Measurements from ENCODE around the gene SASH1.

GRCh38 chr6:148307405-148307804 is 35.2 kb upstream of the SASH1 start:
- no peak for TF ChIP-seq CTCF (IDR thresholded peaks at IDR 0.05; ENCODE audit: low read length)
- no peak for TF ChIP-seq EZH2 (optimal IDR thresholded peaks at IDR 0.05; ENCODE audit: low read depth, low read length)
